ENCODE measurements around the gene TAF4. TPM values are rescaled to one million over a fixed set of nuclear protein-coding genes. Genes with fewer than 3 reads are reported as not detected.

The TAF4 gene
- total RNA-seq, 2 donors from 2014 or later = 10.4 to 11.0 TPM

DNA sequence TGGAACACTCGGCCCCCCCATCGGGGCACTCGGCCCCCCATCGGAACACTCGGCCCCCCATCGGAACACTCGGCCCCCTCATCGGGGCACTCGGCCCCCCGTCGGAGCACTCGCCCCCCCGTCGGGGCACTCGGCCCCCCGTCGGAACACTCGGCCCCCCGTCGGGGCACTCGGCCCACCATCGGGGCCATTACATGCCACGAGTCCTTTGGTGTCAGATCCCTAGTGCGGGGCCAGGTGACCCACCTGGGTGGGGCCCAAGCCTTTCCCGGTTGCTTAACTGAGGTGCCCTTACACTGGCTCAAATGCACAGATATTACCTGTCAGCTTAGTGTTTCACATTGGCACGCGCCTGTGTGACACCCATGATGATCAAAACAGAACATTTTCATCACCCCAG lies 95.9 kb downstream of the TAF4 start:
- no peaks in the 10 kb centered on the region for H3K4me1 ChIP-seq (ENCODE audit: control insufficient read depth in 1 of 2, low read depth in 2 of 2)
- H3K9me3 ChIP-seq = no peaks in the 10 kb centered on the region
- TF ChIP-seq, protein P1, sequence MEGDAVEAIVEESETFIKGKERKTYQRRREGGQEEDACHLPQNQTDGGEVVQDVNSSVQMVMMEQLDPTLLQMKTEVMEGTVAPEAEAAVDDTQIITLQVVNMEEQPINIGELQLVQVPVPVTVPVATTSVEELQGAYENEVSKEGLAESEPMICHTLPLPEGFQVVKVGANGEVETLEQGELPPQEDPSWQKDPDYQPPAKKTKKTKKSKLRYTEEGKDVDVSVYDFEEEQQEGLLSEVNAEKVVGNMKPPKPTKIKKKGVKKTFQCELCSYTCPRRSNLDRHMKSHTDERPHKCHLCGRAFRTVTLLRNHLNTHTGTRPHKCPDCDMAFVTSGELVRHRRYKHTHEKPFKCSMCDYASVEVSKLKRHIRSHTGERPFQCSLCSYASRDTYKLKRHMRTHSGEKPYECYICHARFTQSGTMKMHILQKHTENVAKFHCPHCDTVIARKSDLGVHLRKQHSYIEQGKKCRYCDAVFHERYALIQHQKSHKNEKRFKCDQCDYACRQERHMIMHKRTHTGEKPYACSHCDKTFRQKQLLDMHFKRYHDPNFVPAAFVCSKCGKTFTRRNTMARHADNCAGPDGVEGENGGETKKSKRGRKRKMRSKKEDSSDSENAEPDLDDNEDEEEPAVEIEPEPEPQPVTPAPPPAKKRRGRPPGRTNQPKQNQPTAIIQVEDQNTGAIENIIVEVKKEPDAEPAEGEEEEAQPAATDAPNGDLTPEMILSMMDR (IDR thresholded peaks at IDR 0.05) = no peak
- ATAC-seq (ENCODE audit: insufficient number of reproducible peaks, low FRiP score, low read depth) (no peak), DNase-seq (ENCODE audit: low spot score) (no peak)
- H3K27ac ChIP-seq = no peak overlapping the region
- H3K27me3 ChIP-seq (replicated peaks; ENCODE audit: insufficient read depth) = no peaks in the 10 kb centered on the region
- peaks cover 23% of the 10 kb centered on the region for H3K36me3 ChIP-seq
- H3K4me3 ChIP-seq = no peak overlapping the region

DNA sequence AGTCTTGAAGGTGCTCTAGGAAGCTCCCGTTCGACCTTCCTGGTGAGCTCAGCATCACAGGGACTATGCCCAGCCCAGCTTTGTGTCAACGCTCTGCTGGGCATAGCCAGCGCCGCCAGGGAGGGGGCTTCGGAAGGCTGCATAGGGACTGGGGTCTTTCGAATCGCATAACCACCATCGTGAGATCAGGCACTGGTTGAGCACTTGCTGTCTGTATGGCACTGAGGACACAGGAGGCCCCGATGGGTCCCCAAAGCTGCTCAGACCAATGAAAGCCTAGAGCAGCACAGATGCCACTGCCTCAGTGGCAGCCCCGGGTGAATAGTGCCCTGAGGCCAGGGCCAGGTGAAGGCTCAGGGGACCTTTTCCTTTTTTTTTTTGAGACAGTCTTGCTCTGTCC lies 96.7 kb downstream of the TAF4 start:
- Histone ChIP-seq H3K4me3 (no peak overlapping the region), H3K9me3 (no peaks in the 10 kb centered on the region), H3K27ac (no peak overlapping the region), H3K4me1 (ENCODE audit: control insufficient read depth in 1 of 2, low read depth in 2 of 2) (no peaks in the 10 kb centered on the region), H3K27me3 (replicated peaks; ENCODE audit: insufficient read depth) (no peaks in the 10 kb centered on the region), H3K36me3 (peaks cover 15% of the 10 kb centered on the region)
- TF ChIP-seq, protein P1 (IDR thresholded peaks at IDR 0.05) = no peak
- DNase-seq (ENCODE audit: low spot score) (no peak), ATAC-seq (ENCODE audit: insufficient number of reproducible peaks, low FRiP score, low read depth) (no peak)

DNA sequence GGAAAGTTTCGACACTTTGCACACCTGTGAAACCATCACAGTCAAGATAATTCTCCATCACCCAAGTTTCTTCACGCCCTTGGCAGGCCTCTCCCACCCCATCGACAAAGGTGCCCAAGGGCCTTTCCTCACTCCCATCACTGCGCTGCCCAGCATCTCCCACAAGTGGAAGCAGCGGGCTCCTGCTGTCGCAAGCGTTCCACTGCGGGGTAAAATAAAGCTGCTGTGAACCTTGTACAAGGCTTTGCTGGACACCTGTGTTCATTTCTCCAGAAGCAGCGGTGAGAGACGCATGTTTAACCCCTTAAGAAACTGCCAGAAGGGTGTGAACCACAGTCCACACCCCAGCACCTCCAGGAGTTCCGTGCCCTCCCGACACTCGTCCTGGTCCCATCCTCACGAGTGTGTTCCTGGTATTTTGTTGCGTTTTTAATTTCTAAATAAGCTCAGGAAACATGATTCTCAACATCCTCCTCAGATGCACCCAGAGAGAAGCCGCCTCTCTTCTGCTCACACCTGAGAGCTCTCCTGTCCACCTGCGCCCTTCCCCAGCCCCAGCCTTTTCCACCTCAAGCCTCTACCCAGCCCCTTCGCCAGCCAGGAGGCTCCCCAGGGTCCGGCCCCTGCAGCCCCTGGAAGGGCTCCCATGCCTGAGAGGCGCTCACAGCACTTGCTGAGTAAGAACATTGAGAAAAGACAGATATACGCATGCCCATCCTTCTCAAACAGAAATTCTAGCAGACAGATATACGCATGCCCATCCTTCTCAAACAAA lies 97.5 kb downstream of the TAF4 start:
- no peaks in the 10 kb centered on the region for H3K9me3 ChIP-seq
- TF ChIP-seq, protein P1 (IDR thresholded peaks at IDR 0.05) = no peak
- H3K27ac ChIP-seq = no peak overlapping the region
- no peak for ATAC-seq (ENCODE audit: insufficient number of reproducible peaks, low FRiP score, low read depth)
- DNase-seq (ENCODE audit: low spot score) = no peak
- H3K4me3 ChIP-seq = no peak overlapping the region
- peaks cover 8% of the 10 kb centered on the region for H3K36me3 ChIP-seq
- H3K27me3 ChIP-seq (replicated peaks; ENCODE audit: insufficient read depth) = no peaks in the 10 kb centered on the region
- no peaks in the 10 kb centered on the region for H3K4me1 ChIP-seq (ENCODE audit: control insufficient read depth in 1 of 2, low read depth in 2 of 2)

DNA sequence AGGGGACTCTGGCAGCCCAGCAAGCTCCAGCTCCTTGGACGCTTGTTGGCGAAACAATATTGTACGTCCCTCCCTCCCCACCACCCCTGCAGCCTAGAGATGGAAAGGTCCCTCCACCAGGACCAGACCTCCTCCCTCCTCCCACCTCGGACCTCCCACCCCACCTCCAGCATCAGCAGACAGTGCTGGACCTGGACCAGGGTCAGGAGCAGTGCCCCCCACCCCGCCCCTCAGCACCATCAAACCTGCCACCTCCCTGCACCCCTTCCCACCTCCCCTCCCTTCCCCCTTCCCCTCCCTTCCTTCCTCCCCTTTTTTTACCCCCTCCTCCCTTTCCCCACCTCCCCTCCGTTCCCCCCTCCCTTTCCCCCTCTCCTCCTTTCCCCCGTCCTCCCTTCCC lies 98.4 kb downstream of the TAF4 start:
- DNase-seq (ENCODE audit: low spot score) (no peak), ATAC-seq (ENCODE audit: insufficient number of reproducible peaks, low FRiP score, low read depth) (no peak)
- Histone ChIP-seq H3K36me3 (no peaks in the 10 kb centered on the region), H3K27me3 (replicated peaks; ENCODE audit: insufficient read depth) (no peaks in the 10 kb centered on the region), H3K27ac (no peak overlapping the region), H3K4me1 (ENCODE audit: control insufficient read depth in 1 of 2, low read depth in 2 of 2) (no peaks in the 10 kb centered on the region), H3K9me3 (no peaks in the 10 kb centered on the region), H3K4me3 (no peak overlapping the region)
- TF ChIP-seq, protein P1 (IDR thresholded peaks at IDR 0.05) = no peak

DNA sequence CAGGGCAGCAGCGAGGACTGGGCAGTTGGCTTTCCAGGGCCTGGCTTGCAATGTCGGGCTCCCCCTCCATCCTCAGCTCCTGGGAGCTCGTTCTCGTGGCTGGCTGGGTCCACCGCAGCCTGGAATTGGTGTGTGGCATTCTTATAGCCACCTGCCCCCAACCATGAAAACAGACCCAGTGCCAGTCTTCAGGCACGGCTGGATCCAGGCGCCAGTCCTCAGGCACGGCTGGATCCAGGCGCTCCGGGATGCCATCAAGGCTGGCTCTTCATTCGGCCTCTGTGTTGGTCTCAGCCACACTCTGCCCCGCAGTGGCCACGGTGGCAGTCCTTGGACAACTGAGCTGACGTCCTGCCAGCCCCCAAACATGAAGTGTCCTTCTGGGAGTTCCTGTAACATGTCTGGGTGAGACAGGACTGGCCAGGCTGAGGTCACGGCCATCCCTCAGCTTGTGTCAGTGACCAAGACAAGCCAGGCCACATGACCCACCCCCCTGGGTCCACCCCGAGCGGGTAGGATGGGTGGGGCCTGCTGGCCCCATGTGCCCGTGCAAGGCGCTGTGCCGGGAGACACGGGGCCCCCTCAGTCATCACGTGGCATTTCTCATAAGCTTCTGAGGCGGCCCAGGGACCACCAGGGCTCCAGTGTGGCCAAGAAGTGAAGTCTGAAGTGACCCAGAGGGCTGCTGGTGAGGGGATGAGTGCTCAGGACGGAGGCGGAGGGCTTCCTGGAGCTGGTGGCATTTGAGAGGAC lies 99.0 kb downstream of the TAF4 start:
- TF ChIP-seq, protein P1 (IDR thresholded peaks at IDR 0.05) = no peak
- Histone ChIP-seq H3K9me3 (no peaks in the 10 kb centered on the region), H3K4me1 (ENCODE audit: control insufficient read depth in 1 of 2, low read depth in 2 of 2) (no peaks in the 10 kb centered on the region), H3K27me3 (replicated peaks; ENCODE audit: insufficient read depth) (no peaks in the 10 kb centered on the region), H3K27ac (no peak overlapping the region), H3K36me3 (no peaks in the 10 kb centered on the region), H3K4me3 (no peak overlapping the region)
- DNase-seq (ENCODE audit: low spot score) (no peak), ATAC-seq (ENCODE audit: insufficient number of reproducible peaks, low FRiP score, low read depth) (no peak)
